ENCODE results near the gene FNTB.

Gene FNTB, protein sequence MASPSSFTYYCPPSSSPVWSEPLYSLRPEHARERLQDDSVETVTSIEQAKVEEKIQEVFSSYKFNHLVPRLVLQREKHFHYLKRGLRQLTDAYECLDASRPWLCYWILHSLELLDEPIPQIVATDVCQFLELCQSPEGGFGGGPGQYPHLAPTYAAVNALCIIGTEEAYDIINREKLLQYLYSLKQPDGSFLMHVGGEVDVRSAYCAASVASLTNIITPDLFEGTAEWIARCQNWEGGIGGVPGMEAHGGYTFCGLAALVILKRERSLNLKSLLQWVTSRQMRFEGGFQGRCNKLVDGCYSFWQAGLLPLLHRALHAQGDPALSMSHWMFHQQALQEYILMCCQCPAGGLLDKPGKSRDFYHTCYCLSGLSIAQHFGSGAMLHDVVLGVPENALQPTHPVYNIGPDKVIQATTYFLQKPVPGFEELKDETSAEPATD

DNA sequence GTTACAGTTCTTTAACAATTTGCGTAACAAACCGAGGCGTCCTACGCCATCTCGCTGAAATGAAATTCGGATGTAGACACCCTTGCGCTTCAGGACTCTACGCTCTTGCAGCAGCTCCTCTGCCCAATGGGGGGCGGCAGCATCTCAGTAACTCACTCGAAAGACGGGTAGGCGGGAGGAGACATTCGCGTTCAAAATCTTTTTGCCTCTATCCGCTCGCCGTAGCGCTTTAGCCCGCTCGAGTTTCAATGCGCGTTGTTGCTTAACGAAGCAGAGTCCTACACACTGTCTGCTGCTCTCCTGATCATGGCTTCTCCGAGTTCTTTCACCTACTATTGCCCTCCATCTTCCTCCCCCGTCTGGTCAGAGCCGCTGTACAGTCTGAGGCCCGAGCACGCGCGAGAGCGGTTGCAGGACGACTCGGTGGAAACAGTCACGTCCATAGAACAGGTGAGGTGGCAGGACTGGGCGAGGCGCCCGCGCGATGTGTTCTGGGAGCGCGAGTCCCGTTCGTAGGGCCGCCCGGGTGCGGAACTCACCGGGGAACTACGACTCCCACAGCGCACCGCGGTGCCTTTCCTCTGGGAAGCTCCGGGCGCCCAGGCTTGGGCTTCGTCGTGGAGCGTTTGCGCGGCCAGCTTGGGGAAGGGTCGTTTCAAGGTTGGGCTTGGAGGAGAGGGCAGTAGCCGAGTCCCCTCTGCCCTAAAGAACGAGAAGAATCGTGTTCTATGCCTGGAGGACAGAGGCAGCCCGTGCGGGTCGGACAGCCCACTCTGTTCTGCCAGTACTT lies at the start of gene FNTB:
Gene FNTB, plus strand, starts transcription at position 248 of the 790 bp plus-strand sequence. Its CDS starts 59 bp downstream, at position 307.
- DNase-seq: peak; percentile 95

DNA sequence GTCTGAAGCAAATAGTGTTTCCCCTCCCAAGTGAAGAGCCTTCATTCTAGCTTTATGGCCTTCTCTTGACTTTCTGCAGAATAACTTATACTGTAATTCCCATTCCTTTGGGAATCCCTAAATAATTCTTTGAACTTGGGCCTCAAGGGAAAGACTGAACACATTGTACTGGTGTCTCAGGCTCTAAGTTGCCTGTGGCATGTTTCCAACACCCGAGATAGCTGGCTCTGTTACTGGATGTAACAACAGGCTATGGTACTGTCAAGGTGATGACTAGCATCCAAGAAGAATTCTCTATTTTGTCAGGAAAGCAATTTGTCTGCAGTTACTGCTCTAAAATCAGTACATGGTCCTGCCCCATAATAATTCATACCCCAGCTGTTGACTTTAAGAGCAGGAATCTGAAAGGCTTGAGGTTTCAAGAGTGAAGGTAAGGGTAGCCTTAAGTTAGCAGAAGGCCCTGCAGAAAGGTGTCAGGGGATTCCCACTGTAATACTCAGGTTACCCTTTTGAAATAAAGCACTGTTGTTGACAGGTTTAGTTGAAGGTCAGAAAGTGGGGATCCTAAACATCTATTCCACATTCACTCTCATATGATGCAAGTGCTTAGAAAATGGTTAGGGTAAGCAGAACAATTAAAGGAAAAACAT lies 49.4 kb upstream of the FNTB start:
- DNase-seq: no peak

DNA sequence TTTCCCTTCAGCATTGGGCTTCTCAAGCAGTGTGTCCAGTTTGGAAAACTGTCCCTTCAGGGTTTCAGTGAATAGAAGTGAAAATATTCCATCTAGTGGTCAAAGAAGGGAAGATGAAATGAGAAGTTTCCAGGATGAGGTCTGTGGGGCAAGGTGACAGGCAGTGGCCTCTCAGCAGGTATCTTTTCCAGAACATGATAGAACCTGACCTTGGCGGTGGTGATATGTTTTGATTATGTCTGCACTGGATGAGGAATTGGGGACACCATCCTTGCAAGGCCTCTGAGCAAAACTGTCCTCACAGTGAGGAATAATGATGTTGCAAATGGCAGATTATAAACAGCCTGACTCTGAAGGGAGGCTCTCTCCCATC lies 48.9 kb upstream of the FNTB start:
- DNase-seq: no peak

- peak; percentile 85 for DNase-seq
Measured at GRCh38 chr14:64938972-64939816, 47.5 kb upstream of the FNTB start.

GRCh38 chr14:64939817-64940190 lies 46.9 kb upstream of the FNTB start:
- no peak for DNase-seq

- no peak for DNase-seq
Measured at GRCh38 chr14:64940336-64940910, 46.3 kb upstream of the FNTB start.

DNA sequence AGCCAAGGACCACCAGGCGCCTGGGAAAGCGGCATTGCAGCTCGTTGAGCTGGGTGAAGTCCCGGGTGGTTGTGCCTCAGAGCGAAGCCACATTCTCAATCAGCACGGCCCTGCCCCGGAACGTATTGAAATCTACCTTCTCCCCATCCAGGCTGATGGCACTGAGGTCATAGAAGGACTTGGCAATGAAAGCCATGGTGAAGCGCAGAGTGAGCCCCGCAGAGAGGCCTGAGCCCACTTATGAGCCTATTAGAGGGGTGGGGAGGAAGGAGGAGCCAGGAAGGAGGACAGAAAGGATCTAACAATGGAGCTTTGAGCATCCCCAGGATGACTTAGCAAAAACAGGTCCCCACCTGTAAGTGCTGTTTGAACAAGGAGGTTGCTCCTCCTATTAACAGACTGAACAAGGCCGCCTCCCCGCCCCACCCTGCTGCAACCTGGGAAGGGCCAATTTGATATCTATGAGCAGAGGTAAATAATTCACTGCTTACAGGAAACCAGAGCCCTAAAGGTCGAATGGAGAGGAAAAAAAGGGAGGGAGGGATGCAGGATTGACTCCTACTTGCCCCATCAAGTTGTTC lies 44.1 kb upstream of the FNTB start, which contains the start of gene GPX2:
Gene GPX2, minus strand, starts transcription at position 215 of the 581 bp plus-strand sequence. Its CDS starts 19 bp downstream, at position 196.
- peak; percentile 96 for DNase-seq

- no peak for DNase-seq
Measured at GRCh38 chr14:64943556-64943955, 43.1 kb upstream of the FNTB start.

DNA sequence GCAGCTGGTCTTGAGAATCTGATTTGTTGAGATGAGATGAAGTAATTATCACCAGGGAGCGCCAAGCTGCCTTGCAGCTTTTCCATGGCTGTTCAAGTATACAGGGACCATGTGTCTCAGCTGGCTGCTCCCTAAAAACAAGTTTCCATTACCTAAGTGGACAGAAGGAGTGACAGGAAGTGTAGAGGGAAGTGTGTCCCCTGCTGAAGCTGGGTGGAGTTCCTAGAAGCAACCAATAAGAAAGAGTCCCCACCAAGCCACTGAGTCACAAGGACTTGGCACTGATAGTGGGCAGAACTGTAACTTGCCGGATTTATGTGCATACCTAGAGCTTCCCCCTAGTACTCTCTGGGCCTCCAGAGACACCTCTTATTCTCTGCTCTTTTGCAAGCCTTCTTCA lies 42.7 kb upstream of the FNTB start:
- no peak for DNase-seq

DNA sequence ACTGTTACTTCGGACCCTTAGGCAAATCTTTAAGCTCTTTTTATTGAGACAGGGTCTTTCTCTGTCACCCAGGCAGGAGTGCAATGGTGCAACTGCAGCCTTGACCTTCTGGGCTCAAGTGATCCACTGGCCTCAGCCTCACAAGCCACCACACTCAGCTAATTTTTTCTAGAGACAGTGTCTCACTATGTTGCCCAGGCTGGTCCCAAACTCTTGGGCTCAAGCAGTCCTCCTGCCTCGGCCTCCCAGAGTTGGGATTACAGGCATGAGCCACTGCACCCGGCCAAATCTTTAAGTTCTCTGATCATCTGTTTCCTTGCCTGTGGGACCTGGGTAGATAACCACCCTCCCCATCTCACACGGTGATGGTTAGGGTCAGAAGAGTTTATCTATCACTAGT lies 41.8 kb upstream of the FNTB start:
- DNase-seq: no peak

- DNase-seq: no peak
Measured at GRCh38 chr14:64945431-64946178, 41.1 kb upstream of the FNTB start.

- no peak for DNase-seq
Measured at GRCh38 chr14:64946310-64947045, 40.2 kb upstream of the FNTB start.

- no peak for DNase-seq
Measured at GRCh38 chr14:64947710-64948611, 38.7 kb upstream of the FNTB start.

GRCh38 chr14:64948612-64949210 lies 38.0 kb upstream of the FNTB start:
- no peak for DNase-seq

DNA sequence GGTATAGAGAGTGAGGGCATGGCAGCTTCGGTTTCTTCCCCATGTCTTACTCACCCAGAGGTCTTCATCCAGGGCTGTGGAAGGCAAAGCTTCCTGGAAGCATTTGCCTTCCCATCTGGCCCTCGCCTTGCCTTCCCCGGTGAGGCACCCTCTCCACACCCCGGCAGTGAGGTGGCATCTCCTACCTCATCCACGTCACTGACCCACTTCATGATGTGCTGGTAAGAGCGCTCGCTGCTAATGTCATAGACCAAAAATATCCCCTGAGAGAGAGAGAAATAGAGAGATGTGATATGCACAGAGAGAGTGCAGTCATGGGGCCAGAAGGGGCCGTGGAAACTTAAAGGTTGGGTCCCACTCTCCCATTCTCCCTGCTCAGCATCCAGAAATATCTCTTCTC lies 35.8 kb upstream of the FNTB start:
- no peak for DNase-seq

GRCh38 chr14:64951291-64951690 lies 35.4 kb upstream of the FNTB start:
- no peak for DNase-seq

DNA sequence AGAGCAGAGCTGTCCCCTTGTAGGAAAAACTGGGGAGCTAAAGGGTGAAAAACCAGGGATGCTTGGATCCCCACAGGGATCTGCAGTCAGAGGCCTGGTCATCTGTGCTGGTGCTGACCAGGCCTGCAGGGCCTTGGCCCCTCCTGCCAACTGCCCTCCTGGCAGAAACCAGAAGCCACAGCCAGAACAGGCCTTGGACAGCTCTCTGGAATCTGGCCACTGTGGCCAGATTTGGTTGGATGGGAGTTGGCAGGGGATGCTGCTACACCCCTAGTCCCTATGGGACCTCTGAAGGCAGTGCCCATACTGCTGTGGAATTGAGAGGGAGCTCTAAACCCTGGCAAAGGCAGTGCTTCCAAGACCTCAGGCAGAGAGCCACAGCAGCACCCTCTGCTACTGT lies 35.0 kb upstream of the FNTB start:
- DNase-seq: no peak

DNA sequence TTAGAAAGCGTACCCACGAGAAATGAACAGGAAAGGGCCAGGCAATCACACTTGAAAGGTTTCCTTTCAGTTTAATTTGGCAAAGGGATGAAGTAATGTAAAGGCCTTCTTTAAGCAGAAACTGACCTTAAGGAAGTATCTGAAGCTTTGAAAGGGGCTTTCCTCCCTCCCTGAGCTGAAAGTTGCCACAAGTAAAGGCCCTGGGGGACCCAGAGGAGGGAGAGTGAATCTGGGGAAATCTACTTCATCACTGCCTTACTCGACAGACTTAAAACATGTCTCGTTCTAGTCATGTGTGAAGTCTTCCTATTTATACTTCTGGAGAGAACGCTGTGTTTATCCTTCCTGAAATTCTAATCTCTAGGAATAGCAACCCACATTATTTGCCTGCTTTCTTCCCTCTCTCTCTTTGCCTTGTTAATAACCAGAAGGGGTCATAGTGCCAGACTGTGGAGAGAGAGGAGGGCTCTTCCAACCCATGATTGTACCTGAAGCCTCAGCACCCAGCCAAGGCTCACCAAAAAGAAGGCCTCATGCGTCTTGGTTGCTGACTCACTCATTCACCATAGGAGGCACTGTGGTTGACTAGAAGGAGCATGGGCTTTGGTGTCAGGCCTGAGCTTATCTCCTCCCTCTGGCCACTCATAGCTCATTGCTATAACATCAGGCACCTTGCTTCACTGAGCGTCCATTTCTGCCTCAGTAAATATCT lies 33.9 kb upstream of the FNTB start:
- DNase-seq: no peak
